Measurements from ENCODE around the gene ZNF439.
"Not testable (repeated sequence)": the region's sequence is repeated elsewhere in the genome, so short reads cannot be mapped to it uniquely, and the experiment has no call there.

DNA sequence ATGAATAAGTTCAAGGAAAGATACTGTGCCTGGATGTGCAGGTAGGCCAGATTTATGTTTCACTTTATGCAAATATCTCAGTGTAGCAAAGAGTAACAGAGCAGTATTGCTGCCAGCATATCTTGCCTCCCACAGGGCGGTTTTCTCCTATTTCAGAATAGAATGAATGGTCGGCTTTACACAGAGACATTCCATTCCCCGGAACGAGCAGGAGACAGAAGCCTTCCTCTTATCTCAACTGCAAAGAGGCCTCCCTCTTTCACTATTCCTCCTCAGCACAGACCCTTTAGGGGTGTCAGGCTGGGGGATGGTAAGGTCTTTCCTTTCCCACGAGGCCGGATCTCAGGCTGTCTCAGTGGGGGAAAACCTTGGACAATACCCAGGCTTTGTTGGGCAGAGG, 41.4 kb downstream of the ZNF439 start:
- not testable (repeated sequence) for TF ChIP-seq POLR2A, POLR2AphosphoS5 (IDR thresholded peaks at IDR 0.05)
- TF ChIP-seq, protein P1, sequence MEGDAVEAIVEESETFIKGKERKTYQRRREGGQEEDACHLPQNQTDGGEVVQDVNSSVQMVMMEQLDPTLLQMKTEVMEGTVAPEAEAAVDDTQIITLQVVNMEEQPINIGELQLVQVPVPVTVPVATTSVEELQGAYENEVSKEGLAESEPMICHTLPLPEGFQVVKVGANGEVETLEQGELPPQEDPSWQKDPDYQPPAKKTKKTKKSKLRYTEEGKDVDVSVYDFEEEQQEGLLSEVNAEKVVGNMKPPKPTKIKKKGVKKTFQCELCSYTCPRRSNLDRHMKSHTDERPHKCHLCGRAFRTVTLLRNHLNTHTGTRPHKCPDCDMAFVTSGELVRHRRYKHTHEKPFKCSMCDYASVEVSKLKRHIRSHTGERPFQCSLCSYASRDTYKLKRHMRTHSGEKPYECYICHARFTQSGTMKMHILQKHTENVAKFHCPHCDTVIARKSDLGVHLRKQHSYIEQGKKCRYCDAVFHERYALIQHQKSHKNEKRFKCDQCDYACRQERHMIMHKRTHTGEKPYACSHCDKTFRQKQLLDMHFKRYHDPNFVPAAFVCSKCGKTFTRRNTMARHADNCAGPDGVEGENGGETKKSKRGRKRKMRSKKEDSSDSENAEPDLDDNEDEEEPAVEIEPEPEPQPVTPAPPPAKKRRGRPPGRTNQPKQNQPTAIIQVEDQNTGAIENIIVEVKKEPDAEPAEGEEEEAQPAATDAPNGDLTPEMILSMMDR (IDR thresholded peaks at IDR 0.05): not testable (repeated sequence)

Measured in stomach (tissue), 4 donors.